ENCODE data around the gene COL28A1.

COL28A1 gene

DNA sequence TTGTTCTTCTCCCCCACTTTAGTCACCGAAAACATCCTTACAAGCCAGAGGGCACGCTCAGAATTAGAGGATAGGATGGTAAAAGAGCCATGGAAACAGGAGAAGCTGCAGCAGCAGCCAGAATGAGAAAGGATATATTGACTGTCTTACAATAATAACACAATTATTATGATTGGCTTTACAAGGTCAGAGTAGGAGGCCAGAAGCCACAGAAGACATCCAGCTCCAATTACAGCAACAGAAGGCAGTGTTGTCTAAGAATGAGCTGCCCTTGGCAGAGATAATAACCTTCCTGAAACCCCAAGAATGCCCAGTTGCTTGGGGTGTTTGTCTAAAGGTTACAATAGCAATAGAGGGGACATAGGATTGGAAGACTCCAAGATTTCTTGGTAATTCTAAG is 184.5 kb downstream of the COL28A1 start (continued):
- TF ChIP-seq ZSCAN23 (tag by site-specific recombination; IDR thresholded peaks at IDR 0.05) (no peak), ZNF837 (tag by site-specific recombination; IDR thresholded peaks at IDR 0.05) (no peak), ZBTB17 (tag by site-specific recombination; IDR thresholded peaks at IDR 0.05) (no peak), TCF7L2 (IDR thresholded peaks at IDR 0.05; ENCODE audit: borderline replicate concordance, low read depth, low read length) (no peak), WT1 (tag by site-specific recombination; IDR thresholded peaks at IDR 0.05) (no peak), ZNF223 (tag by site-specific recombination; IDR thresholded peaks at IDR 0.05) (no peak), ZNF324 (tag by site-specific recombination; IDR thresholded peaks at IDR 0.05) (no peak), YY2 (tag by site-specific recombination; IDR thresholded peaks at IDR 0.05) (no peak), ZNF169 (tag by site-specific recombination; IDR thresholded peaks at IDR 0.05) (no peak)

DNA sequence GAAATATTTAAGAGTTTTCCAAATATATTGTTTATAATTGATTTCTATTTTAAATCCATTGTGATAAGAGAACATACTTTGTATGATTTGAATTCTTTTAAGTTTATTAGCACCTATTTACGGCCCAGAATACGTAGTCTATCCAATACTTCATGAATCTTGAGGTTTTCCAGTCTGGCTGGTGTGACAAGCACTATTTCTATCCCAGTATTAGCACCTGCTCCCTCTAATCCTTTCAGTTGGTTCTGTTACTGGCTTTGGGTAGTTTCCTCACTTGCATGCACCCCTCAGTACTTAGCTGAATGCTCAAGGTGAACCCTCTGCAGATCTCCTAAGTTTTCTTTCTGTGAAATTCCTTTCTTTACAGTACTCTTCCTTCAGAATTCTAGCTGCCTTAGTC is 186.5 kb downstream of the COL28A1 start:
- ChIA-PET CTCF (no interaction called here), POLR2A (no interaction called here)
- Histone ChIP-seq H3K4me3 (ENCODE audit: low read depth, low read length) (no peak overlapping the region), H3K27ac (ENCODE audit: extremely low read depth, low read depth, low read length) (no peak overlapping the region), H3K4me1 (ENCODE audit: control insufficient read depth, insufficient read depth, low read length) (no peaks in the 10 kb centered on the region), H3K9me3 (ENCODE audit: control insufficient read depth, insufficient read depth, low read depth, low read length) (no peaks in the 10 kb centered on the region), H3K36me3 (ENCODE audit: control insufficient read depth in 2 of 2, insufficient read depth in 1 of 2, low read length in 2 of 2) (no peaks in the 10 kb centered on the region)
- no peak for TF ChIP-seq ZBTB17 (tag by site-specific recombination; IDR thresholded peaks at IDR 0.05)
- TF ChIP-seq, protein P1, sequence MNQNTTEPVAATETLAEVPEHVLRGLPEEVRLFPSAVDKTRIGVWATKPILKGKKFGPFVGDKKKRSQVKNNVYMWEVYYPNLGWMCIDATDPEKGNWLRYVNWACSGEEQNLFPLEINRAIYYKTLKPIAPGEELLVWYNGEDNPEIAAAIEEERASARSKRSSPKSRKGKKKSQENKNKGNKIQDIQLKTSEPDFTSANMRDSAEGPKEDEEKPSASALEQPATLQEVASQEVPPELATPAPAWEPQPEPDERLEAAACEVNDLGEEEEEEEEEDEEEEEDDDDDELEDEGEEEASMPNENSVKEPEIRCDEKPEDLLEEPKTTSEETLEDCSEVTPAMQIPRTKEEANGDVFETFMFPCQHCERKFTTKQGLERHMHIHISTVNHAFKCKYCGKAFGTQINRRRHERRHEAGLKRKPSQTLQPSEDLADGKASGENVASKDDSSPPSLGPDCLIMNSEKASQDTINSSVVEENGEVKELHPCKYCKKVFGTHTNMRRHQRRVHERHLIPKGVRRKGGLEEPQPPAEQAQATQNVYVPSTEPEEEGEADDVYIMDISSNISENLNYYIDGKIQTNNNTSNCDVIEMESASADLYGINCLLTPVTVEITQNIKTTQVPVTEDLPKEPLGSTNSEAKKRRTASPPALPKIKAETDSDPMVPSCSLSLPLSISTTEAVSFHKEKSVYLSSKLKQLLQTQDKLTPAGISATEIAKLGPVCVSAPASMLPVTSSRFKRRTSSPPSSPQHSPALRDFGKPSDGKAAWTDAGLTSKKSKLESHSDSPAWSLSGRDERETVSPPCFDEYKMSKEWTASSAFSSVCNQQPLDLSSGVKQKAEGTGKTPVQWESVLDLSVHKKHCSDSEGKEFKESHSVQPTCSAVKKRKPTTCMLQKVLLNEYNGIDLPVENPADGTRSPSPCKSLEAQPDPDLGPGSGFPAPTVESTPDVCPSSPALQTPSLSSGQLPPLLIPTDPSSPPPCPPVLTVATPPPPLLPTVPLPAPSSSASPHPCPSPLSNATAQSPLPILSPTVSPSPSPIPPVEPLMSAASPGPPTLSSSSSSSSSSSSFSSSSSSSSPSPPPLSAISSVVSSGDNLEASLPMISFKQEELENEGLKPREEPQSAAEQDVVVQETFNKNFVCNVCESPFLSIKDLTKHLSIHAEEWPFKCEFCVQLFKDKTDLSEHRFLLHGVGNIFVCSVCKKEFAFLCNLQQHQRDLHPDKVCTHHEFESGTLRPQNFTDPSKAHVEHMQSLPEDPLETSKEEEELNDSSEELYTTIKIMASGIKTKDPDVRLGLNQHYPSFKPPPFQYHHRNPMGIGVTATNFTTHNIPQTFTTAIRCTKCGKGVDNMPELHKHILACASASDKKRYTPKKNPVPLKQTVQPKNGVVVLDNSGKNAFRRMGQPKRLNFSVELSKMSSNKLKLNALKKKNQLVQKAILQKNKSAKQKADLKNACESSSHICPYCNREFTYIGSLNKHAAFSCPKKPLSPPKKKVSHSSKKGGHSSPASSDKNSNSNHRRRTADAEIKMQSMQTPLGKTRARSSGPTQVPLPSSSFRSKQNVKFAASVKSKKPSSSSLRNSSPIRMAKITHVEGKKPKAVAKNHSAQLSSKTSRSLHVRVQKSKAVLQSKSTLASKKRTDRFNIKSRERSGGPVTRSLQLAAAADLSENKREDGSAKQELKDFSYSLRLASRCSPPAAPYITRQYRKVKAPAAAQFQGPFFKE (tag by site-specific recombination; IDR thresholded peaks at IDR 0.05; ENCODE audit: borderline replicate concordance) = no peak

DNA sequence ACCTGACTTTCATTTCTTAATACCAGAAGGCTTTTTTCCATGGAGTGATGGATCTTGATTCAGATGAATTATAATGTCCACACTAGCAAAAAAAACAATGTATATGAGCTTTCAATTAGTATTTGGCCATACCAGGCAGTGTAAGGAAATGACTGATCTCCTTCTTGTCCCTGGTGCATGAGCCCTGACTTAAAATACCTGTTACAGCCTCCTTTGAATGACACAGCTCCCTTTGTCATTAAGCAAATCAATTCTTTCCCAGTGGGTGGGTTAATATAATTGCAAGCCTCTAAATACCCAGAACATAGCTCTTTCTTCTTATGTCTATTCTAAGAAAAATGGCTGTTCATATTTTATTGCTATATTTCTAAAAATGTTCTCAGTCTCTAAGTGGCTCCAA is 188.6 kb downstream of the COL28A1 start:
- TF ChIP-seq TCF7L2 (IDR thresholded peaks at IDR 0.05; ENCODE audit: borderline replicate concordance, low read depth, low read length) = no peak
- TF ChIP-seq ZNF610 (tag by site-specific recombination; IDR thresholded peaks at IDR 0.05; ENCODE audit: borderline replicate concordance) = no peak
- TF ChIP-seq ZNF2 (tag by site-specific recombination; IDR thresholded peaks at IDR 0.05) = no peak
- TF ChIP-seq ZNF37A (tag by site-specific recombination; IDR thresholded peaks at IDR 0.05) = no peak
- no peak for TF ChIP-seq ZNF701 (tag by site-specific recombination; IDR thresholded peaks at IDR 0.05)
- TF ChIP-seq FEZF1 (tag by site-specific recombination; IDR thresholded peaks at IDR 0.05) = no peak
- TF ChIP-seq ZNF571 (tag by site-specific recombination; IDR thresholded peaks at IDR 0.05) = no peak
- Histone ChIP-seq H3K27ac (ENCODE audit: extremely low read depth, low read depth, low read length) (no peak overlapping the region), H3K9me3 (ENCODE audit: control insufficient read depth, insufficient read depth, low read depth, low read length) (no peaks in the 10 kb centered on the region), H3K4me1 (ENCODE audit: control insufficient read depth, insufficient read depth, low read length) (no peaks in the 10 kb centered on the region), H3K4me3 (ENCODE audit: low read depth, low read length) (no peak overlapping the region), H3K36me3 (ENCODE audit: control insufficient read depth in 2 of 2, insufficient read depth in 1 of 2, low read length in 2 of 2) (no peaks in the 10 kb centered on the region)
- ChIA-PET CTCF (no interaction called here), POLR2A (no interaction called here)

DNA sequence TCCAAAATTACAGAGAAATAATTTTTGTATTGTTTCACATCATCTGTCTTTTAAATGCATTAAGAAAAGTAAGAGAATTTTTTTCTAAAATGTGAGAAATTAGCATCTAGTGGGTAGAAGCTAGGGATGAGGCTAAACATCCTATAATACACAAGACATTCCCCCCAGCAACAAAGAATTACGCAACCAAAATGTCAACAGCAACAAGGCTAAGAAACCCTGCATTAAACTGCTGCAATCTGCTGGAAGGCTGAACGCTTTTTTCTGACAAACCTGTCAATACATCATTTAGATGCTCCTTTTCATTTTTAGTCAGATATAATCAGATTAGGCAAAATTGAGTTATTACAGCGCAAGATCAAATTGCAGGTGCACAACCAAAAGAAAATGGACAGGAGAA is 191.1 kb downstream of the COL28A1 start:
- TF ChIP-seq ZNF501 (tag by site-specific recombination; IDR thresholded peaks at IDR 0.05) = no peak
- TF ChIP-seq ZFHX2 (tag by site-specific recombination; conservative IDR thresholded peaks at IDR 0.05) = no peak
- no peak for TF ChIP-seq KLF10 (tag by site-specific recombination; IDR thresholded peaks at IDR 0.05)
- TF ChIP-seq ZNF202 (tag by site-specific recombination; IDR thresholded peaks at IDR 0.05; ENCODE audit: borderline replicate concordance) = no peak
- TF ChIP-seq OSR2 (tag by site-specific recombination; IDR thresholded peaks at IDR 0.05) = no peak
- no peak for TF ChIP-seq ZNF571 (tag by site-specific recombination; IDR thresholded peaks at IDR 0.05)
- TF ChIP-seq MZF1 (tag by site-specific recombination; IDR thresholded peaks at IDR 0.05; ENCODE audit: borderline replicate concordance) = no peak
- TF ChIP-seq SP2 (tag by site-specific recombination; IDR thresholded peaks at IDR 0.05) = no peak
- TF ChIP-seq ZNF843 (tag by site-specific recombination; IDR thresholded peaks at IDR 0.05) = no peak
- Histone ChIP-seq H3K36me3 (ENCODE audit: control insufficient read depth in 2 of 2, insufficient read depth in 1 of 2, low read length in 2 of 2) (no peaks in the 10 kb centered on the region), H3K27ac (ENCODE audit: extremely low read depth, low read depth, low read length) (no peak overlapping the region), H3K4me3 (ENCODE audit: low read depth, low read length) (no peak overlapping the region), H3K4me1 (ENCODE audit: control insufficient read depth, insufficient read depth, low read length) (no peaks in the 10 kb centered on the region), H3K9me3 (ENCODE audit: control insufficient read depth, insufficient read depth, low read depth, low read length) (no peaks in the 10 kb centered on the region)
- POLR2A ChIA-PET = no interaction called here
- CTCF ChIA-PET = interaction anchor here (0.6 kb wide), 1 partner anchor 341 kb away, joined by 3 read pairs; no protein-coding TSS in a partner anchor
